Caco-2 (cell line): ENCODE results near the gene TAGLN. TPM values are rescaled to one million over a fixed set of nuclear protein-coding genes. Genes with fewer than 3 reads are reported as not detected.

Source experiments
- BruUV-seq: library from RNA; stranded (reverse); fragments of 400-500 nt; replicated peaks from 2 replicates; lab custom pipeline; 2021; lab: Mats Ljungman, UMichigan
- CTCF ChIA-PET: fragments of 300-600 bp; sonication (Branson Sonifier 250); formaldehyde crosslinking; loops from one replicate; lab custom pipeline; 2022; ENCODE audit warnings: antibody characterized with exemption; lab: Charles Lee
- POLR2A ChIA-PET: fragments of 300-600 bp; sonication (Branson Sonifier 250); formaldehyde crosslinking; loops from one replicate; lab custom pipeline; 2022; ENCODE audit warnings: antibody characterized with exemption; lab: Charles Lee
- DNase-seq, 2 experiments: peaks; one replicate each; pipeline versions ENCODE4 v3.0.0 to v3.0.0-alpha.2; 2020 to 2022
- H3K27me3 ChIP-seq: replicated peaks from 2 replicates; pipeline ENCODE4 v1.6.0; 2011; ENCODE audit warnings: low read length; ENCODE audit not compliant: control insufficient read depth, insufficient read depth
- H3K36me3 ChIP-seq: 2 replicates; pipeline ENCODE4 v1.5.1; 2011; ENCODE audit warnings: low read length; ENCODE audit not compliant: control insufficient read depth, insufficient read depth
- H3K4me1 ChIP-seq: fragments of 250-450 bp; sonication (Bioruptor Pico); 2 replicates; pipeline ENCODE4 v1.5.1; 2020; ENCODE audit warnings: mild to moderate bottlenecking
- H3K4me3 ChIP-seq: 2 replicates; pipeline ENCODE4 v1.5.1; 2011; ENCODE audit warnings: low read depth, mild to moderate bottlenecking, control low read depth, low read length
- H3K9me3 ChIP-seq: fragments of 250-450 bp; sonication (Bioruptor Pico); 2 replicates; pipeline ENCODE4 v1.5.1; 2020; ENCODE audit warnings: mild to moderate bottlenecking, moderate library complexity
- H3K27ac Mint-ChIP-seq: one replicate; pipeline ENCODE4 v1.8.0; 2022; ENCODE audit warnings: mixed read lengths; ENCODE audit not compliant: unreplicated experiment
- H3K27me3 Mint-ChIP-seq: one replicate; pipeline ENCODE4 v1.8.0; 2022; ENCODE audit warnings: mixed read lengths; ENCODE audit not compliant: insufficient read depth, unreplicated experiment
- H3K36me3 Mint-ChIP-seq: one replicate; pipeline ENCODE4 v1.8.0; 2022; ENCODE audit warnings: mild to moderate bottlenecking, mixed read lengths; ENCODE audit not compliant: insufficient read depth, unreplicated experiment
- H3K4me1 Mint-ChIP-seq: one replicate; pipeline ENCODE4 v1.8.0; 2022; ENCODE audit warnings: low read depth, mixed read lengths; ENCODE audit not compliant: unreplicated experiment
- H3K4me3 Mint-ChIP-seq: one replicate; pipeline ENCODE4 v1.8.0; 2022; ENCODE audit warnings: mild to moderate bottlenecking, moderate library complexity, mixed read lengths; ENCODE audit not compliant: unreplicated experiment
- H3K9me3 Mint-ChIP-seq: one replicate; pipeline ENCODE4 v1.8.0; 2022; ENCODE audit warnings: mixed read lengths; ENCODE audit not compliant: unreplicated experiment
- CTCF ChIP-seq, 2 experiments: fragments of 200-600 bp in 1 of 2; IDR thresholded peaks; 1 replicate in 1 of 2; 2 replicates in 1 of 2; pipeline versions ENCODE4 v1.5.1 to v1.8.0; 2011 to 2022; ENCODE audit warnings: antibody characterized with exemption in 1 of 2, control low read depth in 1 of 2, inconsistent platforms in 1 of 2, low read depth in 1 of 2, low read length in 1 of 2, mild to moderate bottlenecking in 1 of 2, moderate library complexity in 1 of 2; ENCODE audit not compliant: insufficient read depth in 1 of 2, severe bottlenecking in 1 of 2, unreplicated experiment in 1 of 2
- intact Hi-C: fragments of 100-400 bp; cut with micrococcal nuclease; formaldehyde crosslinking; loops from one replicate; pipeline ENCODE4 v1.10.0; 2022; ENCODE audit not compliant: unreplicated experiment
- total RNA-seq: library from RNA; stranded (reverse); gene quantifications from 2 replicates; pipeline ENCODE4 v1.2.3, GENCODE V29; 2022

The TAGLN gene
- total RNA-seq, 1 experiment from 2014 or later = 303 TPM

GRCh38 chr11:117218133-117218915 lies 19.2 kb downstream of the TAGLN start:
- Histone ChIP-seq H3K4me1 (peaks cover 30% of the 10 kb centered on the region), H3K36me3 (peaks cover 14% of the 10 kb centered on the region), H3K9me3 (no peaks in the 10 kb centered on the region), H3K27me3 (no peaks in the 10 kb centered on the region), H3K4me3 (no peak overlapping the region)
- Mint-ChIP-seq H3K36me3 (peaks cover 72% of the 10 kb centered on the region), H3K4me1 (peaks cover 23% of the 10 kb centered on the region), H3K9me3 (no peaks in the 10 kb centered on the region), H3K27ac (no peak overlapping the region), H3K27me3 (no peaks in the 10 kb centered on the region), H3K4me3 (no peak overlapping the region)
- intact Hi-C loops = no loop called here
- no TSS peak for BruUV-seq
- ChIA-PET CTCF (interaction anchor here (0.6 kb wide), 1 partner anchor 93 kb away, joined by 3 read pairs; no protein-coding TSS in a partner anchor), POLR2A (no interaction called here)
- DNase-seq = no peak
- TF ChIP-seq CTCF (IDR thresholded peaks at IDR 0.05; ENCODE audit: insufficient read depth in 1 of 2, low read depth in 1 of 2, low read length in 1 of 2, severe bottlenecking in 1 of 2, unreplicated experiment in 1 of 2) = no peak

- TF ChIP-seq CTCF (IDR thresholded peaks at IDR 0.05; ENCODE audit: insufficient read depth in 1 of 2, low read depth in 1 of 2, low read length in 1 of 2, severe bottlenecking in 1 of 2, unreplicated experiment in 1 of 2) = no peak
- H3K9me3 ChIP-seq = no peaks in the 10 kb centered on the region
- no peak overlapping the region for H3K4me3 Mint-ChIP-seq
- peaks cover 16% of the 10 kb centered on the region for H3K36me3 ChIP-seq
- no peaks in the 10 kb centered on the region for H3K9me3 Mint-ChIP-seq
- H3K4me1 ChIP-seq = peaks cover 36% of the 10 kb centered on the region
- DNase-seq = no peak
- H3K4me1 Mint-ChIP-seq = peaks cover 26% of the 10 kb centered on the region
- H3K4me3 ChIP-seq = no peak overlapping the region
- ChIA-PET POLR2A (no interaction called here), CTCF (no interaction called here)
- H3K27me3 ChIP-seq = no peaks in the 10 kb centered on the region
- H3K27me3 Mint-ChIP-seq = no peaks in the 10 kb centered on the region
- no TSS peak for BruUV-seq
- intact Hi-C loops = no loop called here
- H3K36me3 Mint-ChIP-seq = peaks cover 74% of the 10 kb centered on the region
- no peak overlapping the region for H3K27ac Mint-ChIP-seq
Observed at GRCh38 chr11:117219001-117219400, 19.8 kb downstream of the TAGLN start.

GRCh38 chr11:117219455-117219854 lies 20.3 kb downstream of the TAGLN start:
- H3K27me3 ChIP-seq = no peaks in the 10 kb centered on the region
- no TSS peak for BruUV-seq
- no peaks in the 10 kb centered on the region for H3K27me3 Mint-ChIP-seq
- POLR2A ChIA-PET = no interaction called here
- peaks cover 31% of the 10 kb centered on the region for H3K4me1 Mint-ChIP-seq
- H3K27ac Mint-ChIP-seq = peak overlapping the region; percentile 23
- peaks cover 16% of the 10 kb centered on the region for H3K36me3 ChIP-seq
- H3K4me3 Mint-ChIP-seq = no peak overlapping the region
- no peak overlapping the region for H3K4me3 ChIP-seq
- H3K9me3 Mint-ChIP-seq = no peaks in the 10 kb centered on the region
- peaks cover 41% of the 10 kb centered on the region for H3K4me1 ChIP-seq
- CTCF ChIA-PET = no interaction called here
- DNase-seq = no peak
- no peaks in the 10 kb centered on the region for H3K9me3 ChIP-seq
- intact Hi-C loops = no loop called here
- no peak for TF ChIP-seq CTCF (IDR thresholded peaks at IDR 0.05; ENCODE audit: insufficient read depth in 1 of 2, low read depth in 1 of 2, low read length in 1 of 2, severe bottlenecking in 1 of 2, unreplicated experiment in 1 of 2)
- H3K36me3 Mint-ChIP-seq = peaks cover 74% of the 10 kb centered on the region
